Stimulated activated CD8-positive, alpha-beta memory T cell treated with anti-CD3 and anti-CD28 coated beads, Interleukin-7, amount 100 ng/mL, for 48 hours (primary cell): ENCODE results near the gene ARL8B.
A peak's percentile ranks its signal among the peaks of the same experiment; 100 is the strongest.
"Not testable (repeated sequence)": the region's sequence is repeated elsewhere in the genome, so short reads cannot be mapped to it uniquely, and the experiment has no call there.

Source experiments
- DNase-seq, 2 donors: peaks; one replicate each; pipeline ENCODE4 v3.0.0-alpha.2; 2020; ENCODE audit warnings: low read depth in 1 of 2; ENCODE audit errors: extremely low read depth in 1 of 2

ARL8B gene

DNA sequence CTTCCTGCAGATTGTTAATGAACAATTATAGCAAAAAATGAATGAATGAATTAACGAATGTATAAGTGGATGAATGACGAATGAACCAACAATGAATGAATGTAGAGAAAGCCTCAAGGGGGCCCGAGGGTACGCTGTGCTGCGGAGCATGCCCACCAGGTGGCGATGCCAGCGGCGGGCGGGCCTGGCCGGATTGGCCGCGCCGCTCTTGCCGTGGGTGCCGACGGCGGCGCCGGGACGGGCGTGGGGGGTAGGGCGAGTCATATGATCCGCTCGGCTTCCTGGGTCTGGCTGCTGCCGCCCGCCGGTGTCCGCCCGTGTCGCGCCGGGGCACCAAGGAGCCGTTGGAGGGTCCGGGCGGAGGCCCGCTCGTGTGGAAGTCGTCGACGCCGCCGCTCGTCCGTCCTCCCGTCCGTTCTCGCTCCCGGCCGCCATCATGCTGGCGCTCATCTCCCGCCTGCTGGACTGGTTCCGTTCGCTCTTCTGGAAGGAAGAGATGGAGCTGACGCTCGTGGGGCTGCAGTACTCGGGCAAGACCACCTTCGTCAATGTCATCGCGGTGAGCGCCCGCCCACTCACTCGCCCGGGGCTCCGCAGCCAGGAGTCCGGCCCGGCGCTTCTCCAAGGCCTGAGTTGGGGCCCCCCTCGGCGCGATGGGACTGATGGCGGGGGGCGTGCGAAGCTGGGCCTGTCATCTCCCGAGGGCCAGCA is at the start of gene ARL8B:
ARL8B (plus strand) TSS at position 263 of the 711 bp plus-strand sequence; CDS start at position 437, 174 bp downstream.
- DNase-seq = peak; percentile 83 to 88

DNA sequence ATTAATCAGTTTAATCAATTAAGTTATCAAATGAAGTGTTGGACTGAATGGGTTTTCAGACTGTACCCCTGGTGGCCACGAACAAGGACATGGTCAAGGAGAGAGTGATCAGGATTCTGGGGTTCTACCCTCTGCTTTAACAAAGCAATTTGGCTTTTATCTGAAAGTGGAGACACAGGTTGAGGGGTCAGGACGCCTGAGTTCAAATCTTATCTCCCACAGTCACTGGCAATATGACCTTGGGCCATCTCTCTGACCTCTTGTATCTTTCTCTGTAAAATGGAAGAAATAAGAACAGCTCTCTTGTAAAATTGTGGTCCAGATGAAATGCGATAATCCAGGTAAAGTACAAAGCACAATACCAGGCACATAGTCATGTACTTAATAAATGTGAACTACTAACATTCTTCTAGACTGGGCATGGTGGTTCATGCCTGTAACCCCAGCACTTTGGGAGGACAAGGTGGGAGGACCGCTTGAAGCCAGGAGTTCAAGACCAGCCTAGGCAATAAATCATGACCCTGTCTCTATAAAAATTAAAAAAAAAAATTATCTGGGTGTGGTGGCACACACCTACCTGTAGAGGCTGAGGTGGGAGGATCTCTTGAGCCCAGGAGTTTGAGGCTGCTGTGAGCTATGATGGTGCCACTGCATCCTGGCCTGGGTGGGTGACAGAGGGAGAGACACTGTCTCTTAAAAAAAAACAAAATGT is 48.6 kb upstream of the ARL8B start:
- DNase-seq = no peak

DNA sequence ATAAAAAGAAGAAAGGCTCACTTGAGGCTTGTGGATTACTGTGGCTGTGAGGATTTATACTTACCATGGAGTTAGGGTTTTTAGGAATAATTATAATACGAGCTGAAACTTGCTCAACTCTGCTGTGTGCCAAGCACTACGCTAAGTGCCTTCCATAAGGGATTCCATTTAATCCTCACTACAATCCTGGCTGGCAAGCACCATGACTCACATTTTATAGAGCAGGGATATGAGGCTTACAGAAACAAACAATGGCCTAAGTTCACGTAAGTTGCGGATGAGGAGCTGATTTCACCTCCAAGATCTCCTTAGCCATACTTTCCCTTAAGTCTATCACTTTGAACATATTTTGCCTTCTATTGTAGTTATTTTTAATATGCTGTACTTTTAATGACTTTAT is 43.9 kb upstream of the ARL8B start:
- no peak for DNase-seq

DNA sequence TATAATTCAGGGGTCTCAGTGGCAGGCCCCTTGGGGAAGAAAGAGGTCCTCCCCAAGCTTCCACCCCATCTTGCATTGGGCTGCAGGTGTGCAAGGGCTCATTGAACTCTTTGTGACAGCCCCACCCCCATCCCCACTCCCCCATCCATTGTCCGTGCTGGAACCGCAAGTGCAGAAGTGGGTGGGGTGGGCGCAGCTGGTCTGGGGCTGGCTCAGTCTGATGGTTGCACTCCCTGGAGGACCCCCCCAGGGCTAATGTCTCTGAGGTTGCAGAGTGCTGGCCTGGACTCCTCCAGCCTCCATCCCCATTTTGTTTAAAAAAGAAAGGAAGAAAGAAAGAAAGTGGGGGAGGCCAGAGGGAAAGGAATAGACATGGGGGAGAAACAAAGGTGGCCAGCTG is 42.3 kb upstream of the ARL8B start:
- no peak for DNase-seq

DNA sequence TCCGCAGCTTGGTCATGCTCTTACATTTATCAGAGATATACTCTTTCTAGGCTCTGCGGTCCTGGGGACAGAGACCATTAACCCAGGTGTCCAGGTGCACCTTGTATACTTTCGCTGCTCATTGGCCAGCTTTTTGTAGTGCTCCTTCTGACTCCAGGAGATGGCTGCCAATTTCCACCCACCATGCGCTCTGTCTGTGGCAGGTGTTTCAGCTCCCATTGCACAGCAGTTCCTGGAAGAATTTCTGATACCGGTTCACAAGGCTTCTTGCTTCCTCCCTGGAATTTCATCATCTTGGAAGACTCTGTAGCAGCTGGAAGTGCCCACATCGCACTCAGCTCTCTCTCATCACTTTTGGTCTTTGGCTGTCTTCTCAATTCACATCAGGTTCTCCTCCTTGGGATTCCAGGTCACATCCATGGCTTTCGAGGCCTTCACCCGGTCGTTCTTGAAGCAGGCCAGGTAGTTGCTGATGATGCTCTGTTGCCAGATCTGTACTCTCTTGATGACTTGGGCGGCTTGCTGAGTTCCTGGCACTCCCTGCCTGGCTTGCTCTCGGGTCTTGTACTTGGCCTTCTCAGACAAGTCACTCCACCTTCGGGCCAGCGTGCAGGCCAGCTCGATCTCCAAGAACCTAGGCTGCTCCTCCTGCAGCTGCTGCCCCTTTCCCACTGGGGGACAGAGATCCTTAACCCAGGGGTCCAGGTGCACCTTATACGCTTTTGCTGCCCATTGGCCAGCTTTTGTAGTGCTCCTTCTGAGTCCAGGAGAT is 41.1 kb upstream of the ARL8B start:
- DNase-seq = no peak

DNA sequence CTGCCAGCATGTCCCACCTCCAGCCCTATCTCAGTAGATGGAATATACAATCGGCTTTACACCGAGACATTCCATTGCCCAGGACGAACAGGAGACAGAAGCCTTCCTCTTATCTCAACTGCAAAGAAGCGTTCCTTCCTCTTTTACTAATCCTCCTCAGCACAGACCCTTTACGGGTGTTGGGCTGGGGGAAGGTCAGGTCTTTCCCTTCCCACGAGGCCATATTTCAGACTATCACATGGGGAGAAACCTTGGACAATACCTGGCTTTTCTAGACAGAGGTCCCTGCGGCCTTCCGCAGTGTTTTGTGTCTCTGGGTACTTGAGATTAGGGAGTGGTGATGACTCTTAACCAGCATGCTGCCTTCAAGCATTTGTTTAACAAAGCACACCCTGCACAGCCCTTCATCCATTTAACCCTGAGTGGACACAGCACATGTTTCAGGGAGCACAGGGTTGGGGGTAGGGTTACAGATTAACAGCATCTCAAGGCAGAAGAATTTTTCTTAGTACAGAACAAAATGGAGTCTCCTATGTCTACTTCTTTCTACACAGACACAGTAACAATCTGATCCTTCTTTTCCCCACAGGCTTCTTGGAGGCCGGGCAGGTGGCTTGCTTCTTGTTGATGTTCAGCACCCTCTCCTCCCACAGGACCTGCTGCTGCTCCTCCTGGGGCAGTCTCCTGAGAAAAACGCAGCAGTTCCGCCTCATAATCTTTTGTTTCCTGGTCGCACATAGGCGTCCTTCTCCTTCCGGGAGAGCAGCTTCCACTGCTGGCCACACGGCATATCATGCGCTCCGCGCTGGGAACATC is 39.9 kb upstream of the ARL8B start:
- not testable (repeated sequence) for DNase-seq

DNA sequence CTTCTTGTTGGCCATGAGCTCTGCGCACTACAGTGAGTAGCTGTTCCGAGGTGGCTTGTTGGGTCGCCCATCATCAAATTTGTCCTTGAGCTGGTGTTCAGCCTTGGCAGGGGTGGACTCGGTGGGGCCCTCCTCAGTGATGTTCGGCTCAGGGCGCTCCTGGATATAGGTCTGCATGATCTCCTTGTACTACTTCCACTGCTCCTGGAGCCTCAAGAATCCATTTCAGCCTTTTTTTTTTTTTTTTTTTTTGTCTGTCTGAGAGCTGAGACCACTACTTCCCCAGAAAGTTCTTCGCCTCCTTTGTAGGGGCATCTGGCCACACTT is 39.3 kb upstream of the ARL8B start:
- DNase-seq = no peak

DNA sequence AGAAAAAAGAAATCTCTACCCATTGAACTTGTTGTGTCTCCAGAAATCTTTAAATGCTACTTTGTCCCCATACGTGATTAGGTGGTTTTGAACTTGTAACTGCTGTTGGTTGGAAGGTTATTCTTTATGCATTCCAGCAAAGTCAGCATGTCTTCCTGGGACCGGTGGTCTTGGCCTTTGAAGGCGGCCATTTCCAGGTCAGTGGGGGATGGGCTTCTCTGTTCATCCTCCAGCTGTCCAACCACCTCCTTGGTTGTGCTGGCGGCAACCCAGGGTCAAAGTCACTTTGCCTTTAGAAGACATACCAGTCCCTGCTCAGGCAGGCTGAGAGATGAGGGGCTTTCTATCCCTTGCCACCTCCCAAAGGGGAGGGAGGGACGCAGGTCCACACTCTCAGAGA is 37.9 kb upstream of the ARL8B start:
- no peak for DNase-seq

DNA sequence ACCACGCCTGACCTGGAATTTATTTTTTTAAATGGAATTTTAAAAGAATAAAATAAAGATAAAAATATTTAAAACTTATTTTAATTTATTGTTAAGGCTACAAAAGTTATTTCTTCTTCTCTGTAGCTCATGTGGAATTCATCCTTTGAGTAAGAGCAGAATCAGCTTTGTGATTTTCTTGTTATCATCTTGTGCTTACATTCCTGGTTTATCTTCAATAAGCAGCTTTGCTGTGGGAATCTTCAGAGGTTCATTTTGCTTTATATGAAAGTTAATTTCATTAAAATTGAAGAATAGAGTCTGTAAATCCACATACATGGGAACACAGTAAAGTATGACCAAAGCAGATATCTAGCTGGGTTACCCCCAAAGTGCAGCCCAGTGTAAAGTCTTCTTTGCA is 35.4 kb upstream of the ARL8B start:
- no peak for DNase-seq

DNA sequence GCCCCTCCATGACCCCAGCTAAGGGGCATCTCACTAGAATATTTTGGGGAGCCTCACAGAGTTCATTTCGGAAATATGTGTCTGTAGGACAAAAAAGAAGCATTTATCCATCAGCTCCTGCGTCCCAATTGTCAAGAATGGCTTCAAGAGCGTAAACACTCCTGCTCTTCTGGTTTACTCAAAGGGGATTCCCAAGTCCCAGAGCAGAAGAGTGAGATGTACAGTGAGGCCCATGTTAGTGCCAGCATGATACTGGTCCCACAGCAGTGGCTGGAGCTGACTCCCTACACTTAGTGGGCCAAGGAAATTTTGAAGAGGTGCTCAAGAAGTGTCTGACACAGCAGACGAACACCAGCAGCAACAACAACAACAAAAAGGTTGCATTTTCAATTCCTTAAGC is 34.9 kb upstream of the ARL8B start:
- no peak for DNase-seq

DNA sequence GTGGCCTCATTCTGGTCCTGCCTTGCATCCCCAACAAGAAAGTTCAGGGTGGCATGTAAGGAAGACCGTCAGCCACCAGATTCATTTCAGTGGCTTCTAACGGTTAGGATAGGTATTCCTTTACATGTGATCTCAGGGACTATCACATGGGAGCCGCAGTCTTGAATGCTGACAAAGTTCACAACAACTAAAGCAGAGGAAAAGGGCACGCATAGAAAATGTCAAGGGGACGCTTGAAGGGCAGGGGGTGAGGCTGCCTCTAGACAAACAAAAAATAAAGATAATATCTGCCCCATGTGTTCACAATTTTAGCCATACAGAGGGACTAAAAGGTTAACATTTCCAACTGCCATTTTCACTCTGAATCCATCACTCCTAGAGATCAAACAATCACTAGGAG is 31.9 kb upstream of the ARL8B start:
- DNase-seq = no peak

DNA sequence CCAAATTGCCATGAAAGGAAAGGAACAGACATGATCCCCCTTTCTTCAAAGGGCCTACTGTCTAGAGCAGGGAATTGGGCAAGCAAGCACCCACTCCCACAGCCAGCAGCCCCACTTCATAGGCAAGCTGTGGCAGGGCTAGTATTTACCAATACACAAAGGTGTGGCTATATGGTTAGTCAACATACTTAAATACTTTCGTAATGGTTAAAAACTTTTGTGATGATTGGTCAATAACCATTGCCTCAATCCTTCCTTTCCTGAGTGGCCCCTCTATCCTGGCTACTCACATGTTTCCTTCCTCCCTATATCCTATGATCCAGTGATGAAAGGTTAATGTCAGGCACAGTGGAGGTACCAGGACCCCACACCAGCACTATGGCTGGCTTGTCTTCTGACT is 30.1 kb upstream of the ARL8B start:
- DNase-seq = no peak

DNA sequence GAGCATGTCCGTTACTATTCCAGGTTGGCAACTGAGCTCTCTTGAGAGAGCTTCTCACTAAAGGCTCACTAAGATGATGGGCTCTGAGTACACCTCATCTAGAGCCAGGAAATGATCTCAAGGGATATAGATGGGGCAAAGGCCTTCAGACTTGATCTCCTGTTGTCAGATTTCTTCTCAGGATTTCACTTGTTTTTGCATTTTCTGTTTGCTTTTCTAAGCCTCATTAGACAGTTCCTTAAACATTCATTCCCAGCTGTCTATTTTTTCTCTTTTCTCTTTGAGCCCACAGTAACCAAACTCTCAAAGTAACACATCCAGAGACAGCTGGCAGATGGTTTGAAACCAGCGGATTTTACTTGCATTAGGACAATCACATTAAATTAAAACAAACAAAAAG is 28.4 kb upstream of the ARL8B start:
- no peak for DNase-seq

DNA sequence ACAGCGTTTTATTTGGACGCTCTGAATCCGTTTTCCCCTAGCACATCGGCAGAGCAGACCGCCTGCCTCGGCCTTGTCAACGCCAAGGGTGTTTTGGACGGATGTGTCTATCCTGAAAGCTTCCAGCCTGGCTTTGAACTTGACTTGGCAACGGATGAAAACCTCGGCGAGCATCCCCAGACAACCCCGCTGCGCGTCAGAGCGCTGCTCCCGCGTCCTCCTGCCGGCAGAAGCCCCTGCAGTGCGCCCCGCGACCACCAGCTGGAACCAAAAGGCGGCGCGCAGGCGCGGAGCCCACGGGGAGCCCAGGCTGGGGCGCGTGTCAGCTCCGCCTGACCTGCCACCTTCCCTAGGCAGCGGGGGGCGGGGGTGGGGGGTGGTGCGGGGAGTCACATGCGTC is 26.2 kb upstream of the ARL8B start:
- DNase-seq = no peak

DNA sequence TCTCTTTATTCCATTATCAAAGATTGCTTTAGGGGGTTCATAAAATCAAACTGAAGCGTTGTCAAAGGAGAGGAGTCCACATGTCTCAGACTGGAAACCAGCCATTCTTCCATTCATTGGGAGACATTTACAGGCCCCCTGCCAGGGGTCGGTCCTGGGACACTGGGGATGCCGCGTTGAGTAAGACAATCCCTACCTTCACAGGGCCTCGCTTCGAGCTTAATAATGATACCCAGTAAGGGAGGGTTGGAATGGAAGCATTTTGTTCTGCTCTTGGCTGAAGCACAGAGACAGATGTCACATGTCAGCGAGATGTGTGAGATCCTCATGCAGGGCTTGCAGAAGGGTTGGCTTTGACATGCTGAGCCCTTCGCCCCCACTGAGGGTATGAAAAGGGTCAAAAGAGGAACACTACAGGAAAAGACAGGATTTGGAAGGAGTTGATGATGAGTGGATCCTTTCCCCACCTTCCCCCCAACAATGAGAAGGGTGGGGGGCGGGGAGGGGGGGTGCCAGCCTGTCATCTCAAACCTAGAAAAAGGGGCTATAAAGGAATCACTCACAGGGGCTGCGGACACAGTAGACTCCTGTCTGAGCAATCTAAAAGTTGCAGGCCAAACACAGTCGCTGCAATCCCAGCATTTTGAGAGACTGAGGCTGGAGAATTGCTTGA is 25.6 kb upstream of the ARL8B start:
- DNase-seq = no peak

DNA sequence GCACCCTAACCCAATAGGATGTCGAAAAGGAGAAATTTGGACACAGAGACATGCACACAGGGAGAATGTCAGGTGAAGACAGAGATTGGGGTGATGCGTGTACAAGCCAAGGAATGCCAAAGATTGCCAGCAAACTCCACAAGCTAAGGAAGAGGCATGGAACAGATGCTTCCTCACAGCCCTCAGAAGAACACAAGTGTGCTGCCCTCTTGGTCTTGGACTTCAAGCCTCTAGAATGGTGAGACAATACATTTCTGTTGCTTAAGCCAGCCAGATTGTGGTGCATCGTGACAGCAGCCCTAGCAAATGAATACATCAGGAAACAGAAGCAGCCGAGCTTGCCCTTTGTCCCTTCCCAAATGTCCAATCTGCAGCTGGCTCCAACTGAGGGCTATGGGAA is 23.7 kb upstream of the ARL8B start:
- no peak for DNase-seq

DNA sequence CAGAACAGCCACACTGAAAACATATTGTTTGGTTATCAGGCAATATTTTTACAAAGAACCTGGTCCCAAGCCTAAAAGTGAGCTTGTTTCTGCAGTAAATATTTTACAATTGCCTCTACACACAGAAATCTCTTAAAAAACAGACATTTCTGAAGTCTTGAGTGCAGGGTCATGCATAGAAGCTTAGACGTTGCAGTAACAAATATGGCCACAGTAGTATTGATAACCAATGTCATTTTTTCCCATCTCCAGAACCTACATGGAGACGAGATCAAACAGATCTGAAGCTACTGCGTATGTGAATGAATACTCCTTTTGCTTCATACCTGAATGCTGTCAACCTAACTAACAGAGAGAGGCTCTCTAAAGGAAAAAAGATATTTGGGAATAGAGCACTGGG is 19.6 kb upstream of the ARL8B start:
- no peak for DNase-seq

DNA sequence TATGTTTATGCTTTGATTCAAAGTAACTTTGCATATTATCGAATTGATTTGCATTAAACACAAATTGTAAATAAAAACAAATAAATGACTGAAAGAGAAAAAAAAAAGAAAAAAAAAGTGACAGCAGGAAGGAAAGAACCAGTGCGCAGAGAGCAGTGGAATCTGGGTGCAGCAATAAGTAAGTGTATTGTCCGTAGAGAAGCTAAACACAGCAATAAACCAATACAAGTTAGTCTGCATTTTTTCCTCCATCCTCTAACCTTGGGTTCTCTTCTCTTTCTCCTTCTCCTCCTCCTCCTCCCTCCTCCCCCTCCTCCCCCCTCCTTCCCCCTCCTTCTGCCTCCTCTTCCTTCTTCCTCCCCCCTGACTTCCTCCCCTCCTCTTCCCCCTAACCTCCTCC is 18.3 kb upstream of the ARL8B start:
- DNase-seq = no peak

DNA sequence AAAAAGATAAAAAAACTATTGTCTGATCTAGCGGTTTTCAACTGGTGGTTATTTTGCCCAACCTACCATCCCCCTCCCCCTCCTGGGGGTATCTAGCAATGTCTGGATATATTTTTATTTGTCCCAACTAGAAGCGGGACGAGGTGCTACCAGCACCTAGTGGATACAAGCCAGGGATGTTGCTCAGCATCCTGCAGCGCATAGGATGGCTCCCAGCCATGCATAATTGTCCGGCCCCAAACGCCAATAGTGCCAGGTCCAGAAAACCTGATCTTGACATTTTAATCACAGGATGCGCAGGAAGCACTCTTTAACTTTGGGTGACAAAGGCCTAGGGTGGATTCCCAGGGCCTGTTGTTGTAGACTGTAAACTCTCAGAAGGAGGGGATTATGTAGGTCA is 17.0 kb upstream of the ARL8B start:
- DNase-seq = no peak

DNA sequence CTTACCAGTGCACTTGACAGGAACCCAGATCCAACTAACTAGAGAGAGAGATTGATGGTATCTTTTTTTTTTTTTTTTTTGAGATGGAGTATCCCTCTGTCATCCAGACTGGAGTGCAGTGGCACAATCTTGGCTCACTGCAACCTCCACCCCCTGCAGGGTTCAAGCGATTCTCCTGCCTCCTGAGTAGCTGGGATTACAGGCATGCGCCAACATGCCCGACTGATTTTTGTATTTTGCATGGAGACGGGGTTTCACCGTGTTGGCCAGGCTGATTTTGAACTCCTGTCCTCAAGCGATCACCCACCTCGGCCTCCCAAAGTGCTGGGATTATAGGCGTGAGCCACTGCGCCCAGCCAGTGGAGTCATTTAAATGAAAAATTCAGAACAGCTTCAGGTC is 15.7 kb upstream of the ARL8B start:
- not testable (repeated sequence) for DNase-seq

DNA sequence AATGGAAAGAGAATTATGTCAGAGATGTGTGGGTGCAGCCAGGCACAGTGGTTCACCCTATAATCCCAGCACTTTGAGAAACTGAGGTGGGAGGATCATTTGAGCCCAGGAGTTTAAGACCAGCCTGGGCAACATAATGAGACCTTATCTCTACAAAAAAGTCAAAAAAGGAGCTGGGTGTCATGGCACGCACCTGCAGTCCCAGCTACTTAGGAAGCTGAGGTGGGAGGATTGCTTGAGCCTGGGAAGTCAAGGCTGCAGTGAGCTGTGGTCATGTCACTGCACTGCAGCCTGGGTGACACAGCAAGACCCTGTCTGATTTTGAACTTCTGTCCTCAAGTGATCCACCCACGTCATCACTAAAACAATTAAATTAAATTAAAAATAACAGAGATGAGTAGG is 15.2 kb upstream of the ARL8B start:
- not testable (repeated sequence) for DNase-seq
